SK-N-SH (cell line): Measurements from ENCODE around the gene ELAVL2. TPM values are rescaled to one million over a fixed set of nuclear protein-coding genes. Genes with fewer than 3 reads are reported as not detected.

ENCODE experiments used
- CTCF ChIA-PET: fragments of 300-600, 350-600 bp; formaldehyde crosslinking; extraction: SDS; loops from one replicate; lab custom pipeline; 2021; lab: Yijun Ruan, JAX
- POLR2A ChIA-PET: fragments of 350-600 bp; sonication (Branson Sonifier 250); formaldehyde crosslinking; extraction: SDS; loops from one replicate; lab custom pipeline; 2020; ENCODE audit warnings: antibody characterized with exemption, inconsistent platforms; lab: Yijun Ruan, JAX
- DNase-seq: peaks from one replicate; pipeline ENCODE4 v3.0.0; 2012
- H2AFZ ChIP-seq: fragments of 200-600 bp; sonication (generic); 2 replicates; pipeline ENCODE4 v1.8.1; 2016; ENCODE audit warnings: antibody characterized with exemption, mild to moderate bottlenecking, low read depth
- H3F3A ChIP-seq: fragments of 200-600 bp; sonication (generic); replicated peaks from 2 replicates; pipeline ENCODE3; 2016; ENCODE audit warnings: antibody characterized with exemption, mild to moderate bottlenecking; ENCODE audit not compliant: insufficient read depth
- H3K27ac ChIP-seq, 2 experiments: fragments of 200-500 bp in 1 of 2; fragments of 200-600 bp in 1 of 2; sonication (Bioruptor generic) in 1 of 2; sonication (generic), shearing (Covaris generic) in 1 of 2; 2 replicates each; pipeline versions ENCODE4 v1.5.1 to v1.6.1; 2014 to 2016; ENCODE audit warnings: low read depth in 2 of 2, inconsistent platforms in 1 of 2, low read length in 1 of 2, mild to moderate bottlenecking in 1 of 2, mixed read lengths in 1 of 2
- H3K27me3 ChIP-seq: fragments of 200-600 bp; sonication (generic), shearing (Covaris generic); 2 replicates; pipeline ENCODE4 v1.6.1; 2016; ENCODE audit warnings: mixed run types; ENCODE audit not compliant: insufficient read depth
- H3K36me3 ChIP-seq, 2 experiments: fragments of 200-500 bp in 1 of 2; fragments of 200-600 bp in 1 of 2; sonication (Bioruptor generic) in 1 of 2; sonication (generic) in 1 of 2; replicated peaks in 1 of 2; 2 replicates each; pipeline versions ENCODE3 to v1.5.1; 2014 to 2016; ENCODE audit warnings: low read length in 1 of 2, mild to moderate bottlenecking in 1 of 2; ENCODE audit not compliant: insufficient read depth in 2 of 2, control insufficient read depth in 1 of 2
- H3K4me1 ChIP-seq, 2 experiments: fragments of 200-500 bp in 1 of 2; fragments of 200-600 bp in 1 of 2; sonication (Bioruptor generic) in 1 of 2; sonication (generic), shearing (Covaris generic) in 1 of 2; 2 replicates each; pipeline versions ENCODE4 v1.5.1 to v1.6.1; 2014 to 2016; ENCODE audit warnings: low read depth in 1 of 2, low read length in 1 of 2, mixed run types in 1 of 2; ENCODE audit not compliant: insufficient read depth in 2 of 2, control insufficient read depth in 1 of 2
- H3K4me2 ChIP-seq: fragments of 200-600 bp; sonication (generic), shearing (Covaris generic); 2 replicates; pipeline ENCODE4 v1.6.1; 2017; ENCODE audit warnings: mixed run types
- H3K4me3 ChIP-seq, 2 experiments: fragments of 200-500 bp in 1 of 2; fragments of 200-600 bp in 1 of 2; sonication (Bioruptor generic) in 1 of 2; sonication (generic), shearing (Covaris generic) in 1 of 2; 2 replicates each; pipeline versions ENCODE4 v1.5.1 to v1.8.1; 2014 to 2016; ENCODE audit warnings: low read depth in 2 of 2, inconsistent platforms in 1 of 2, low read length in 1 of 2, mild to moderate bottlenecking in 1 of 2, mixed read lengths in 1 of 2, moderate library complexity in 1 of 2
- H3K79me2 ChIP-seq: fragments of 200-600 bp; sonication (generic); 2 replicates; pipeline ENCODE4 v1.8.1; 2017; ENCODE audit warnings: mild to moderate bottlenecking; ENCODE audit not compliant: insufficient read depth
- H3K9ac ChIP-seq: fragments of 200-600 bp; sonication (generic); 2 replicates; pipeline ENCODE4 v1.6.1; 2017; ENCODE audit warnings: mixed run types
- H3K9me2 ChIP-seq: fragments of 200-600 bp; sonication (generic); 2 replicates; pipeline ENCODE4 v1.6.1; 2017; ENCODE audit warnings: mixed run types
- H3K9me3 ChIP-seq: fragments of 200-600 bp; sonication (generic); 2 replicates; pipeline ENCODE4 v1.6.1; 2017; ENCODE audit warnings: mixed run types, mild to moderate bottlenecking, moderate library complexity
- H4K20me1 ChIP-seq: fragments of 200-600 bp; sonication (generic); 2 replicates; pipeline ENCODE4 v1.6.1; 2017; ENCODE audit warnings: mild to moderate bottlenecking, mixed run types; ENCODE audit not compliant: insufficient read depth
- CHD2 ChIP-seq: fragments of 150-350 bp; IDR thresholded peaks from 2 replicates; pipeline ENCODE4 v1.6.1; 2018; ENCODE audit warnings: low read length; ENCODE audit not compliant: partially characterized antibody
- EP300 ChIP-seq, 2 experiments: IDR thresholded peaks; 2 replicates each; pipeline versions ENCODE4 v1.4.0 to v1.6.1; 2012; ENCODE audit warnings: borderline replicate concordance in 1 of 2, low read depth in 1 of 2, low read length in 1 of 2
- FOSL2 ChIP-seq: IDR thresholded peaks from 2 replicates; pipeline ENCODE4 v1.4.0; 2012; ENCODE audit warnings: low read depth, mild to moderate bottlenecking, moderate library complexity, borderline replicate concordance
- FOXM1 ChIP-seq: IDR thresholded peaks from 2 replicates; pipeline ENCODE4 v1.4.0; 2012; ENCODE audit warnings: low read depth, mild to moderate bottlenecking
- GABPA ChIP-seq: IDR thresholded peaks from 2 replicates; pipeline ENCODE4 v1.4.0; 2012; ENCODE audit warnings: low read depth, mild to moderate bottlenecking
- GATA2 ChIP-seq: sonication (generic); formaldehyde crosslinking; IDR thresholded peaks from 2 replicates; pipeline ENCODE4 v1.5.0; 2020; ENCODE audit warnings: mild to moderate bottlenecking, missing genetic modification reagents
- NFIC ChIP-seq: IDR thresholded peaks from 2 replicates; pipeline ENCODE4 v1.4.0; 2012; ENCODE audit warnings: borderline replicate concordance
- NRF1 ChIP-seq: IDR thresholded peaks from 2 replicates; pipeline ENCODE4 v1.6.1; 2012; ENCODE audit warnings: low read depth, mild to moderate bottlenecking, low read length
- PBX3 ChIP-seq: IDR thresholded peaks from 2 replicates; pipeline ENCODE4; 2012
- POLR2AphosphoS5 ChIP-seq: IDR thresholded peaks from 2 replicates; pipeline ENCODE4 v1.6.1; 2012; ENCODE audit warnings: low read depth, low read length
- RAD21 ChIP-seq: IDR thresholded peaks from 2 replicates; pipeline ENCODE4 v1.6.1; 2012; ENCODE audit warnings: mild to moderate bottlenecking, low read length
- RCOR1 ChIP-seq: fragments of 150-350 bp; IDR thresholded peaks from 2 replicates; pipeline ENCODE4 v1.6.1; 2017; ENCODE audit warnings: antibody characterized with exemption, low read length
- REST ChIP-seq: IDR thresholded peaks from 2 replicates; pipeline ENCODE4 v1.6.1; 2012; ENCODE audit warnings: mild to moderate bottlenecking, low read depth, low read length, moderate library complexity
- RXRA ChIP-seq: IDR thresholded peaks from 2 replicates; pipeline ENCODE4 v1.4.0; 2012; ENCODE audit warnings: low read depth, mild to moderate bottlenecking, borderline replicate concordance
- TAF1 ChIP-seq: IDR thresholded peaks from 2 replicates; pipeline ENCODE4 v1.6.1; 2012; ENCODE audit warnings: low read depth, mild to moderate bottlenecking, low read length, moderate library complexity, borderline replicate concordance
- TCF12 ChIP-seq: IDR thresholded peaks from 2 replicates; pipeline ENCODE4 v1.4.0; 2012
- TEAD4 ChIP-seq: IDR thresholded peaks from 2 replicates; pipeline ENCODE4 v1.4.0; 2012; ENCODE audit warnings: mild to moderate bottlenecking, borderline replicate concordance; ENCODE audit not compliant: insufficient read depth
- USF1 ChIP-seq: IDR thresholded peaks from 2 replicates; pipeline ENCODE4 v1.4.0; 2012; ENCODE audit warnings: low read depth, borderline replicate concordance
- WGBS: methylation state at CpG from one replicate; pipeline ENCODE4 v1.1.6; 2017; ENCODE audit warnings: low lambda C conversion rate; 5-methylcytosine and 5-hydroxymethylcytosine counted together
- polyA plus RNA-seq, 3 experiments: library from polyadenylated mRNA; depleted of rRNA; stranded (reverse); fragments of >200 nt; gene quantifications; 2 replicates each; pipeline ENCODE4 v1.2.3, GENCODE V29; 2012

The ELAVL2 gene
- polyA plus RNA-seq, 1 of the 3 experiments (the other 2 are of a cell fraction), result 0.15 TPM

GRCh38 chr9:23775549-23775948, 50.5 kb downstream of the ELAVL2 start (continued):
- TF ChIP-seq REST, result no peak
- no peak for TF ChIP-seq FOXM1
- no peak for TF ChIP-seq TAF1
- TF ChIP-seq, all 33 proteins: peak for 0

- no peak for TF ChIP-seq POLR2AphosphoS5
- no peak for TF ChIP-seq USF1
- TF ChIP-seq NRF1, result no peak
- Histone ChIP-seq H3K9me2 (no peaks in the 10 kb centered on the region), H3K4me2 (no peak overlapping the region), H3K9me3 (no peaks in the 10 kb centered on the region), H4K20me1 (no peaks in the 10 kb centered on the region), H3K27ac (no peak overlapping the region), H3K9ac (no peak overlapping the region), H3K4me3 (no peak overlapping the region), H3K4me1 (peaks cover 0 to 2% of the 10 kb centered on the region in 2 experiments; a peak in 1 of 4 replicates), H3F3A (no peaks in the 10 kb centered on the region), H3K27me3 (no peaks in the 10 kb centered on the region), H2AFZ (no peak overlapping the region), H3K79me2 (no peaks in the 10 kb centered on the region), H3K36me3 (no peaks in the 10 kb centered on the region)
- DNase-seq, result no peak
- CTCF ChIA-PET, result no interaction called here
- WGBS, result 12% methylated on average over 2 of the region's 2 CpGs
- POLR2A ChIA-PET, result no interaction called here
Measured at GRCh38 chr9:23774266-23774665, 51.8 kb downstream of the ELAVL2 start.

GRCh38 chr9:23772385-23772783, 53.7 kb downstream of the ELAVL2 start:
- H3K79me2 ChIP-seq, result no peaks in the 10 kb centered on the region
- H3K4me1 ChIP-seq, result no peaks in the 10 kb centered on the region
- H3K9me3 ChIP-seq, result no peaks in the 10 kb centered on the region
- no peak overlapping the region for H3K4me2 ChIP-seq
- no peak overlapping the region for H3K27ac ChIP-seq
- no peak for DNase-seq
- H2AFZ ChIP-seq, result no peak overlapping the region
- no peak overlapping the region for H3K4me3 ChIP-seq
- no peaks in the 10 kb centered on the region for H3K9me2 ChIP-seq
- ChIA-PET CTCF (interaction anchor here (2.6 kb wide), 1 partner anchor 10 kb away, joined by 9 read pairs; no protein-coding TSS in a partner anchor), POLR2A (no interaction called here)
- H3K27me3 ChIP-seq, result no peaks in the 10 kb centered on the region
- H3K9ac ChIP-seq, result no peak overlapping the region
- H3K36me3 ChIP-seq, result no peaks in the 10 kb centered on the region
- H3F3A ChIP-seq, result no peaks in the 10 kb centered on the region
- H4K20me1 ChIP-seq, result no peaks in the 10 kb centered on the region
- no peak for TF ChIP-seq NFIC
- TF ChIP-seq CHD2, result no peak
- no peak for TF ChIP-seq TEAD4
- no peak for TF ChIP-seq PBX3
- no peak for TF ChIP-seq TCF12
- TF ChIP-seq EP300 (IDR thresholded peaks at IDR 0.05; ENCODE audit: borderline replicate concordance in 1 of 2, low read depth in 1 of 2, low read length in 1 of 2), result no peak
- TF ChIP-seq RXRA, result no peak
- no peak for TF ChIP-seq GABPA
- TF ChIP-seq RAD21, result no peak
- TF ChIP-seq TAF1, result no peak
- TF ChIP-seq FOSL2, result no peak
- TF ChIP-seq GATA2 (CRISPR knock-in tag), result no peak
- no peak for TF ChIP-seq RCOR1
- TF ChIP-seq REST, result no peak
